Thymus (tissue), 11 donors: Measurements from ENCODE around the gene IER5L. TPM values are rescaled to one million over a fixed set of nuclear protein-coding genes. Genes with fewer than 3 reads are reported as not detected.

ENCODE experiments used
- DNase-seq, 9 donors: peaks; one replicate each; pipeline ENCODE4 v3.0.0-alpha.2; 2013; ENCODE audit warnings: low spot score in 9 of 9, low read depth in 6 of 9, missing footprints in 1 of 9
- H3K27ac ChIP-seq, 2 donors: one replicate each; pipeline ENCODE4 v1.5.1; 2013; ENCODE audit warnings: control low read depth in 1 of 2, low read depth in 1 of 2, low read length in 1 of 2, mild to moderate bottlenecking in 1 of 2, moderate library complexity in 1 of 2
- H3K27me3 ChIP-seq, 2 donors: one replicate each; pipeline ENCODE4 v1.5.1; 2013; ENCODE audit warnings: low read length in 1 of 2; ENCODE audit not compliant: control insufficient read depth in 2 of 2, insufficient read depth in 1 of 2
- H3K36me3 ChIP-seq, 2 donors: one replicate each; pipeline ENCODE4 v1.5.1; 2013; ENCODE audit warnings: low read length in 1 of 2, mild to moderate bottlenecking in 1 of 2, moderate library complexity in 1 of 2; ENCODE audit not compliant: control insufficient read depth in 2 of 2, insufficient read depth in 2 of 2
- H3K4me1 ChIP-seq, 2 donors: one replicate each; pipeline ENCODE4 v1.5.1; 2013; ENCODE audit warnings: low read length in 2 of 2; ENCODE audit not compliant: control insufficient read depth in 2 of 2, insufficient read depth in 2 of 2
- H3K4me3 ChIP-seq, 2 donors: one replicate each; pipeline ENCODE4 v1.5.1; 2013; ENCODE audit warnings: low read length in 2 of 2, control low read depth in 1 of 2, mild to moderate bottlenecking in 1 of 2
- H3K9me3 ChIP-seq, 2 donors: one replicate each; pipeline ENCODE4 v1.5.1; 2013; ENCODE audit warnings: low read length in 1 of 2, mild to moderate bottlenecking in 1 of 2; ENCODE audit not compliant: control insufficient read depth in 2 of 2, insufficient read depth in 1 of 2
- WGBS: extraction: QIAGEN DNeasy Blood & Tissue Kit; methylation state at CpG from one replicate; pipeline ENCODE4 v1.1.7; 2013; 5-methylcytosine and 5-hydroxymethylcytosine counted together
- polyA plus RNA-seq: library from polyadenylated mRNA; stranded (reverse); fragments of 200-250 nt; gene quantifications from one replicate; pipeline ENCODE4 v1.2.3, GENCODE V29; 2013
- total RNA-seq: library from RNA; stranded (reverse); fragments of 120-200 nt; gene quantifications from one replicate; pipeline ENCODE4 v1.2.4, GENCODE V29; 2013
- donor health status: healthy.

The IER5L gene
- total and polyA plus RNA-seq, 2 donors = 4.2 to 13.7 TPM

GRCh38 chr9:129126749-129127618, 51.1 kb downstream of the IER5L start:
- Histone ChIP-seq H3K36me3 (peaks cover 36 to 64% of the 10 kb centered on the region in 2 donors), H3K27me3 (no peaks in the 10 kb centered on the region), H3K9me3 (no peaks in the 10 kb centered on the region), H3K4me3 (no peak overlapping the region), H3K27ac (no peak overlapping the region), H3K4me1 (peaks cover 0 to 9% of the 10 kb centered on the region in 2 donors)
- DNase-seq = no peak
- 91% methylated on average over 10 of the region's 10 CpGs for WGBS

Other genes with a start within 250 kb of the IER5L start
- gene DOLK, start 230.7 kb downstream of the IER5L start, total RNA-seq = 7.6 TPM
- gene DOLK, start 230.7 kb downstream of the IER5L start, polyA plus RNA-seq = 8.0 TPM
- gene NUP188, start 230.6 kb downstream of the IER5L start, total RNA-seq = 22.0 TPM
- gene NUP188, start 230.6 kb downstream of the IER5L start, polyA plus RNA-seq = 19.2 TPM
- 65.7 TPM for gene SH3GLB2, start 149.9 kb downstream of the IER5L start, total RNA-seq
- gene SH3GLB2, start 149.9 kb downstream of the IER5L start, polyA plus RNA-seq = 134 TPM
- 14.4 TPM for gene MIGA2, start 141.6 kb downstream of the IER5L start, total RNA-seq
- gene MIGA2, start 141.6 kb downstream of the IER5L start, polyA plus RNA-seq = 43.0 TPM
- gene DOLPP1, start 97.2 kb downstream of the IER5L start, total RNA-seq = 12.7 TPM
- gene DOLPP1, start 97.2 kb downstream of the IER5L start, polyA plus RNA-seq = 9.6 TPM
- gene CRAT, start 67.5 kb downstream of the IER5L start, total RNA-seq = 4.1 TPM
- gene CRAT, start 67.5 kb downstream of the IER5L start, polyA plus RNA-seq = 9.4 TPM
- 68.3 TPM for gene PTPA, start 66.8 kb downstream of the IER5L start, total RNA-seq
- 70.1 TPM for gene PTPA, start 66.8 kb downstream of the IER5L start, polyA plus RNA-seq